GM18499 (cell line): Measurements from ENCODE around the gene DHX38.

Experiments
- ATAC-seq: cut with Tn5 transposase; IDR thresholded peaks from one replicate; pipeline ENCODE4 v1.9.1; 2021; ENCODE audit warnings: moderate number of reproducible peaks; ENCODE audit not compliant: insufficient read depth, unreplicated experiment

The DHX38 gene

DNA sequence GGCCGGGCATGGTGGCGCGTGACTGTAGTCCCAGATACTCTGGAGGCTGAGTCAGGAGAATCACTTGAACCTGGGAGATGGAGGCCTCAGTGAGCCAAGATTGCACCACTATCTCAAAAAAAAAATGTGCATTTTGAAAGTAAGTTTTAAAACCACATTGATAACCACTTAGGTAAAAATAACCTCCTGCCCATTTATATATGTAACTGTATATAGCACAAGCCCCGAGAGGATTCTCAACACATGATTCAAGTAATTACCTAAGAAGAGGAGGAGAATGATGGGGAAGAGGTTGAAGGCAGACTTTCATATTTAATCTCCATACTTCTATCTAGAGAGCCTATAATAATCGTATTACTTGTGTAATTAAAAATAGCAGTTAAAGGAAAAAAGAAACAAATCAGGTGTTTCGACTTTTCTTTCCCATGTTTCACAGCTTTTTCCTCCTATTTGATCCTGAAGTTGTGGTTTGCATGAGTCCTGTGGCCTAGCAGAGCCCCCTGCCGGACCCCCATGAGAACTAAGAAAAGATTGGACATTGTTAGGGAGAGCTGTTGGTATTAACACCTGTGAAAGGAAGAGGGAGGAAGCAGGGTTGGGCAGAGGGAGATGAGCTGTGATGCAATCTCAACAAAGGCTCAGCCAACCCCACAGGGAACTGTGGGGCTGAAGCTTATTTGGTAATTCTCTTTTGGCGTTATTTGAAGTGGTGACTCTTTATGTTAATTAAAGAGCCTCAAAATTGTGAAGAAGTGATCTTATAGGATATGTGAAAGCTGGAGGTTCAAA lies 56.2 kb downstream of the DHX38 start:
- no peak for ATAC-seq

DNA sequence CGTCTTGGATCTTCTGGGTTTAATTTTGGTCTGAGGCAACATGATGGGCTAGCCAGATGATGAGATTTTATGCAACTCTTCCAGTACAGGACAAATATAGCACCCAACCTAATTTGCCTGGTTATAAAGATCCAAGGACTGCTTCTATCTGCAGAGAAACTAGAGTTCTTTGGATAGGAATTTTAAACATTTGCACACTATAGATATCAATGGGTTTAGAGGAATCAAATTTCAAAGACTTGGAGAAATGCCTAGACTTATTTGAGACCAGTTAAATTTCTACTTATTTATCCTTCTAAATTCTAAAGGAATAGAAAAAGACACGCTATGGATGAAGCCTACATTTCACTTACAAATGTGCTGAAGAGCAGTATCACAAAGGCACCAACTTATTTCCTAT lies 65.7 kb downstream of the DHX38 start:
- ATAC-seq = no peak

DNA sequence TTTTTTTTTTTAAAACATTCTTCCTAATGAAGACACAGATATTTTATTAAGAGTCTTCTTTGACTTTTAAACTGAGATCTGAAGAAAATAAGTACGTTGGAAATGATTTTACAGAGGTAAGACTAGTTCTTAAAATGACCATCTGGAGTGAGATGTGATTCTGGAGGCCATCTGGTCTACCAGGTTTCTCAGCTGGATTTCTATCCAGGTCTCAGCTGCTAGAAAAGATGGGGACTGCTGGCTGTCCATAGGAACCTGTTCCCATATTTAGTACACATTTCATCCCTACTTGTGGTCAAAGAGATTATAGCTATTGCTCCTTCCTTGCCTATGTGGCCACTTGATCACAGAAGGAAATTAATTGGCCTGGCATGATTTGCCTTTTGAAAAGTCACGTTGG lies 66.2 kb downstream of the DHX38 start:
- ATAC-seq = no peak

DNA sequence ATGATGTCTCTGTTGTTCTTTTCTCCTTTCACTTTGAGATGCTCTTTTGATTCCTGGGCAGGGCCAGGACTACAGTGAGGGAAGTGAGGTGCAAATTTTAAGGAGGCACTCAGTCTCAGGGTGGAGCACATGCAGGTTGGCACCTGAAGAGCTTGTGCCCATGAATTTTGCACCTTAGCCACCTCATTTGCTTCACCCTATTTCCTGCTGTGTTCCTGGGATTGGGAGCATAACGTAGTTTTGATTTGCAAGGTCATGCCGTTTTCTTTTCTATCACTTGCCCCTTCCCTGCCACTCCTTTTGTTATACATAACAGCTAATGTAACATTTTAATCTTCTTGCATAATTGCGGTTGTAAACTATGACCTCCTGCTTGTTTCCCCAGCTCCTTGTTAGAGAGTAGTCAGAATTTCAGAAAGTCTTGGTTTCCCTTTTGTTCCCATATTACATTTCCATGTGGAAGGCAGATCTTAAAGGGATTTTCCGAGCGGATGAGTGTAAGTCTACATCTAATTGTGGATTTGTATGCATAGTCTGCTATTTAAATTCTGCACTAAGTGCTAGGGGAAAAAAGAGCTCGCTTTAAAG lies 68.6 kb downstream of the DHX38 start:
- ATAC-seq = no peak
